Memory B cell (primary cell): ENCODE data around the gene GALP.
"Not testable (repeated sequence)": the region's sequence is repeated elsewhere in the genome, so short reads cannot be mapped to it uniquely, and the experiment has no call there.

ENCODE experiments used
- ATAC-seq: fragments of 150-1000 bp; cut with Tn5 transposase; 2 replicates; pipeline ENCODE4 v1.10.0; 2021; ENCODE audit warnings: low read depth, mild to moderate bottlenecking, moderate library complexity
- DNase-seq, 2 donors: peaks; one replicate each; pipeline ENCODE4 v3.0.0; 2022; ENCODE audit warnings: low spot score in 2 of 2
- H3K27ac Mint-ChIP-seq: one replicate; pipeline ENCODE4 v1.8.0; 2022; ENCODE audit warnings: mild to moderate bottlenecking, moderate library complexity, mixed read lengths
- H3K27me3 Mint-ChIP-seq: one replicate; pipeline ENCODE4 v1.8.0; 2022; ENCODE audit warnings: mixed read lengths
- H3K36me3 Mint-ChIP-seq: one replicate; pipeline ENCODE4 v1.8.0; 2022; ENCODE audit warnings: mild to moderate bottlenecking, mixed read lengths
- H3K4me1 Mint-ChIP-seq: one replicate; pipeline ENCODE4 v1.8.0; 2022; ENCODE audit warnings: mixed read lengths
- H3K4me3 Mint-ChIP-seq: one replicate; pipeline ENCODE4 v1.8.0; 2022; ENCODE audit warnings: mild to moderate bottlenecking, moderate library complexity, mixed read lengths
- H3K9me3 Mint-ChIP-seq: one replicate; pipeline ENCODE4 v1.8.0; 2022; ENCODE audit warnings: mixed read lengths

The GALP gene

DNA sequence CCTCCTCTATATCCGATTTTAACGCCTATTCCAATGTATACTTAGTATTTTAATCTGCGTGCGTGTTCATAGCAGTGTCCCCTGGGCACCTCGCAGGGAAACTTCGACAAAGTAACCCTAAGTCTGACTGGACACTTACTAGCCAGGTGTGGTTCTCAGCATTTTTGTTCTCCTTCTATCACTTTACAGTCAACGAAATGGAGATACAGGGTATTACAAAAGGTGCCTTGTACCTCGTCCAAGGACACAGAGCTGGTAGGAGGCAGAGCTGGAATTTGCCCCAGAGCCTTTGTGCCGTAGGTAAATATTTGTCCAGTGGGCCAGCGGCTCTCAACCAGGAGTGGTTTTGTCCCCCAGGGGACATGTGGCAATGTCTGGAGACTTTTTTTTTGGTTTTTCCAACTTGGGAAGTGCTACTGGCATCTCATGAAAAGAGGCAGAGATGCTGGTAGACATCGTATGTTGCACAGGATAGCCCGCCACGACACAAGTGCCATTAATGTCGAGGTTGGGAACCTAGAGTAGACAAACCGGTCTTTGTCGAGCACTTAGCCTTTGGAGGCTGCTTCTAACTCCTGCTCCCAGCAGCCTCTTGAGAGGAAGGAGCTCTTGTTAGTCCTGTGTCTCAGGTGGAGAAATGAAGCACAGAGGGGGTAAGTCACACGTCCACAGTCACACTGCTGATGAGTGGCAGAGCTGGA, 33.6 kb upstream of the GALP start:
- Mint-ChIP-seq H3K27me3 (no peaks in the 10 kb centered on the region), H3K27ac (peak overlapping the region; percentile 91), H3K36me3 (no peaks in the 10 kb centered on the region), H3K4me3 (peak overlapping the region; percentile 92), H3K4me1 (peaks cover 26% of the 10 kb centered on the region), H3K9me3 (no peaks in the 10 kb centered on the region)
- ATAC-seq (no peak), DNase-seq (no peak)

- Mint-ChIP-seq H3K36me3 (peaks cover 1% of the 10 kb centered on the region), H3K9me3 (no peaks in the 10 kb centered on the region), H3K27ac (peak overlapping the region; percentile 64), H3K4me1 (peaks cover 26% of the 10 kb centered on the region), H3K27me3 (no peaks in the 10 kb centered on the region), H3K4me3 (no peak overlapping the region)
- no peak for DNase-seq
- ATAC-seq, result no peak
Observed at GRCh38 chr19:56142897-56143434, 32.8 kb upstream of the GALP start.

GRCh38 chr19:56144376-56144775, 31.4 kb upstream of the GALP start:
- Mint-ChIP-seq H3K27ac (no peak overlapping the region), H3K4me1 (peaks cover 26% of the 10 kb centered on the region), H3K4me3 (no peak overlapping the region), H3K36me3 (peaks cover 12% of the 10 kb centered on the region), H3K9me3 (no peaks in the 10 kb centered on the region), H3K27me3 (no peaks in the 10 kb centered on the region)
- ATAC-seq, result no peak
- DNase-seq, result no peak

- Mint-ChIP-seq H3K27me3 (no peaks in the 10 kb centered on the region), H3K4me3 (no peak overlapping the region), H3K4me1 (peaks cover 23% of the 10 kb centered on the region), H3K27ac (no peak overlapping the region), H3K9me3 (no peaks in the 10 kb centered on the region), H3K36me3 (peaks cover 15% of the 10 kb centered on the region)
- DNase-seq, result no peak
- no peak for ATAC-seq
Observed at GRCh38 chr19:56144831-56145230, 31.0 kb upstream of the GALP start.

DNA sequence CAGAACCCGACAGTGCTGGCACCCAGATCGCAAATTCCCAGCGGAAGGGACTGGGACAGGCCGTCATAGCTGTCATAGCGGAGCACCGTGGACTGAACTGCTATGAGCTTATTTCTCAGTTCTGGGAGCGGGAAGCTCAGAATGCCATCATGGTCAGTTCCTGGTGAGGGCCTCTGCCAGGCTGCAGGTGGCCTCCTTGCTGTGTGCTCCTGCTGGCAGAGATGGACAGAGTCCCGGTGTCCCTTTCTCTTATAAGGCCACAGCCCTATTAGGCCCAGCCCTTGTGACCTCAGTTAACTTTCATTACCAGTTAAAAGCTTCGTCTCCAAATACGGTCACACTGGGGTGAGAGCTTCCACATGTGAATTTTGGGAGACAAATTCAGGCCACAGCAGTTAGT, 30.1 kb upstream of the GALP start:
- H3K27ac Mint-ChIP-seq, result no peak overlapping the region
- no peaks in the 10 kb centered on the region for H3K27me3 Mint-ChIP-seq
- peaks cover 18% of the 10 kb centered on the region for H3K4me1 Mint-ChIP-seq
- DNase-seq, result no peak
- no peak for ATAC-seq
- peaks cover 19% of the 10 kb centered on the region for H3K36me3 Mint-ChIP-seq
- H3K4me3 Mint-ChIP-seq, result no peak overlapping the region
- no peaks in the 10 kb centered on the region for H3K9me3 Mint-ChIP-seq

GRCh38 chr19:56146904-56147303, 28.9 kb upstream of the GALP start:
- no peaks in the 10 kb centered on the region for H3K9me3 Mint-ChIP-seq
- no peak for DNase-seq
- no peaks in the 10 kb centered on the region for H3K27me3 Mint-ChIP-seq
- H3K27ac Mint-ChIP-seq, result no peak overlapping the region
- no peak overlapping the region for H3K4me3 Mint-ChIP-seq
- no peak for ATAC-seq
- H3K4me1 Mint-ChIP-seq, result peaks cover 11% of the 10 kb centered on the region
- peaks cover 19% of the 10 kb centered on the region for H3K36me3 Mint-ChIP-seq

DNA sequence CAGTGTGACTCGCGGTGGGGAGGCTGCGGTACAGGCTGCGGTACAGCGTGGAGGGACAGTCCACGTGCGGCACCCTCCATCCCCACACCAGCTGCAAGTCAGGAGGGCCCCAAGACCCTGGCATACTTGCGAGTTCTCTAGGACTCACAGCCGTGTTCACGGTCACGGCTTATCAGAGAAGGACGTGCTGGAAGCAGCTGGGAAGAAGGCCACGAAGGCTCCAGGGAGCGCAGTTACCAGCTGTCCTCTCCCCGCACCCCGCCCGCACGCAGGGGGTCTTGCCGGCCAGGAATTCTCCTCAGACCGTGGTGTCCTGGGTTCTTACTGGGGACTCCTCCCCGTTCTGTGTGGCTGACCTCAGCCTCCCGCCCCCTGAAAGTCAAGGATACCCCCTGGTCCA, 28.5 kb upstream of the GALP start:
- DNase-seq (no peak), ATAC-seq (no peak)
- Mint-ChIP-seq H3K9me3 (no peaks in the 10 kb centered on the region), H3K4me1 (peaks cover 9% of the 10 kb centered on the region), H3K36me3 (peaks cover 19% of the 10 kb centered on the region), H3K4me3 (no peak overlapping the region), H3K27ac (no peak overlapping the region), H3K27me3 (no peaks in the 10 kb centered on the region)

DNA sequence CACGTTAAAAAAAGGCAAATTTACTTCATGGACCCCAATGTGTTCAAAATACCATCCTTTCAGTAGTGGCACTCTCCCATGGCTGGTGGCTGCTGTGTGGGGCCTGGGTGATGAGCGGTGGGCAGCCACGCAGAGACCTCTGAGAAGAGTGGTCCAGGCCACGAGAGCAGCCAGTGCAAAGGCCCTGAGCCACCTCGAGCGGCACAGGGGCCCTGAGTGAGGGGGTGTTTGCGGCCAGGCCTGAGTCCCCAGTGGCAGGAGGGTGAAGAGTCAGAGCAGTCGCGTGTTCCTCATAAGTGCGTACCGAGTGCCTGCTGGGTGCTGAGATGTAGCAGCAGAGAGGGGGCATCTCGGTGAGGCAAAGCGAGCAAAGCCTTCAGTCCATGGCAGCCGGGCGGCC, 27.7 kb upstream of the GALP start:
- Mint-ChIP-seq H3K27ac (no peak overlapping the region), H3K9me3 (no peaks in the 10 kb centered on the region), H3K4me1 (peaks cover 6% of the 10 kb centered on the region), H3K36me3 (peaks cover 19% of the 10 kb centered on the region), H3K27me3 (no peaks in the 10 kb centered on the region), H3K4me3 (no peak overlapping the region)
- DNase-seq (no peak), ATAC-seq (no peak)

DNA sequence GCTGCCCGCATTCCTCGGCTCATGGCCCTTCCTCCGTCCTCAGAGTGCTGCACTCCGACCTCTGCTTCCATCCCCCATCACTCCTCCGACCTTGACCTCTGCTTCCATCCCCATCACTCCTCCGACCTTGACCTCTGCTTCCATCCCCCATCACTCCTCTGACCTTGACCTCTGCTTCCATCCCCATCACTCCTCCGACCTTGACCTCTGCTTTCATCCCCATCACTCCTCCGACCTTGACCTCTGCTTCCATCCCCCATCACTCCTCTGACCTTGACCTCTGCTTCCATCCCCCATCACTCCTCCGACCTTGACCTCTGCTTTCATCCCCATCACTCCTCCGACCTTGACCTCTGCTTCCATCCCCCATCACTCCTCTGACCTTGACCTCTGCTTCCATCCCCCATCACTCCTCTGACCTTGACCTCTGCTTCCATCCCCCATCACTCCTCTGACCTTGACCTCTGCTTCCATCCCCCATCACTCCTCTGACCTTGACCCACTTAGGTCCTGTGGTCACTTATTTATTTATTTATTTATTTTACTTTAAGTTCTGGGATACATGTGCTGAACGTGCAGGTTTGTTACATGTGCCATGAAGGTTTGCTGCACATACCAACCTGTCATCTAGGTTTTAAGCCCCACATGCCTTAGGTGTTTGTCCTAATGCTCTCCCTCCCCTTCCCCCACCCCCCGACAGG, 26.7 kb upstream of the GALP start:
- peaks cover 24% of the 10 kb centered on the region for H3K36me3 Mint-ChIP-seq
- not testable (repeated sequence) for H3K27me3 Mint-ChIP-seq, H3K27ac Mint-ChIP-seq, H3K4me1 Mint-ChIP-seq, H3K4me3 Mint-ChIP-seq, ATAC-seq, DNase-seq, H3K9me3 Mint-ChIP-seq

- ATAC-seq (no peak), DNase-seq (no peak)
- no peaks in the 10 kb centered on the region for H3K4me1 Mint-ChIP-seq
- H3K4me3 Mint-ChIP-seq, result no peak overlapping the region
- no peaks in the 10 kb centered on the region for H3K9me3 Mint-ChIP-seq
- H3K27me3 Mint-ChIP-seq, result no peaks in the 10 kb centered on the region
- H3K36me3 Mint-ChIP-seq, result peaks cover 24% of the 10 kb centered on the region
- H3K27ac Mint-ChIP-seq, result no peak overlapping the region
Observed at GRCh38 chr19:56149656-56150038, 26.2 kb upstream of the GALP start.

DNA sequence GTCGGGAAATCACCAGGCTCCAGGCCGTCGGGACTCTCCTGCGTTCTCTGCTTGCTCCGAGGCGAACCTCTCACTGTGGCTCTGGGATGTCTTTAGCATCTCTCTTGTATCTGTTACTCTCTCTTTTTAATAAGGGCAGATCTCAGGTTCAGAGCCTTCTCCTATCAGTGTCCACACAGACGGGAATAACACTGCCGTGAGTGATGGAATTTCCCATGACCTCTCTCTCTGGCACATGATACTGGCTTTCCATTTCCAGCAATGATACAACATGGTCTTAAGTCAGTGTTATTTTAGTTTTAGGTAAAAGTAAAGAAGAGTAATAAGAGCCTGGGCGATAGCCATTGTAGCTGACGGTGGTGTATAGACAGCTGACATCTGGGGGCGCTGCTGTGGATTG, 25.4 kb upstream of the GALP start:
- no peak for ATAC-seq
- Mint-ChIP-seq H3K36me3 (peaks cover 24% of the 10 kb centered on the region), H3K4me3 (no peak overlapping the region)

DNA sequence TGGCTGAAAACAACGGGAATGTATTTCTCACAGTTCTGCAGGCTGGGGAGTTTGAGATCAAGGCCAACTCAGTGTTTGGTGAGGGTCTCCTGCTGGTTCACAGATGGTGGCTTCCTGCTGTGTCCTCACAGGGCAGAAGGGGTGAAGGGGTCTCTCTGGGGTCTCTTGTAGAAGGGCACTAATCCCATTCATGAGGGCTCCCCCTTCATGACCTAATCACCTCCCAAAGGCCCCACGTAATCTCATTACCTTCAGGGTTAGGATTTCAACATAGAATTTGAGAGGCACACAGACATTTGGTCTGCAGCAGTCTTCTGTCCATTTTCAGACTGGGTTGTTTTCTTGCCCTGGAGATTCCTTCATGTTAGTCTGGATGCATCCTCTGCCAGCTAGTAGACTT, 23.2 kb upstream of the GALP start:
- DNase-seq (no peak), ATAC-seq (no peak)
- Mint-ChIP-seq H3K36me3 (peaks cover 24% of the 10 kb centered on the region), H3K27me3 (no peaks in the 10 kb centered on the region), H3K9me3 (no peaks in the 10 kb centered on the region), H3K4me1 (no peaks in the 10 kb centered on the region), H3K4me3 (no peak overlapping the region), H3K27ac (no peak overlapping the region)

More for the DNA sequence above, 25.4 kb upstream of the GALP start:
- DNase-seq, result no peak
- no peaks in the 10 kb centered on the region for H3K4me1 Mint-ChIP-seq
- H3K9me3 Mint-ChIP-seq, result no peaks in the 10 kb centered on the region
- H3K27me3 Mint-ChIP-seq, result no peaks in the 10 kb centered on the region
- no peak overlapping the region for H3K27ac Mint-ChIP-seq

DNA sequence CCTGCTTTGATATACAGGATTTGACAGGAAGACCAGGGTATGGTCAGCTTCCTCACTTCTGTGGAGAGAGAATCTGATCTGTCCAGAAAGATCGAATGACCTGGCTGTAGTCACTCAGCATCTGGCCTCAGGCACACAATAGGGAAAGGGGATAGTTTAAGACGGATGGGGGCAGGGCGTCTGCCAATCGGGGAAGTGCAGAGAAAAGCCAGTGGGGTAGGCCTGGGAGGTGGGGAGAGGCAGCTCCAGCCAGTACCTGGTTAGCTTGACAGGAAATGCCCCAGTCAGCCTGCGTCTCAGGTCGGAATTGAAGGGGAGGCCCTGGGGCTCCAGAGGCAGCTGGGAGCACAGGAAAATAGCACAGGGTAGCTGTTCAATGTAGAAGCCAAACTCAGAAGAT, 22.3 kb upstream of the GALP start:
- Mint-ChIP-seq H3K27me3 (no peaks in the 10 kb centered on the region), H3K4me3 (no peak overlapping the region), H3K36me3 (peaks cover 22% of the 10 kb centered on the region), H3K4me1 (no peaks in the 10 kb centered on the region), H3K27ac (peak overlapping the region; percentile 25), H3K9me3 (no peaks in the 10 kb centered on the region)
- DNase-seq, result no peak
- no peak for ATAC-seq

DNA sequence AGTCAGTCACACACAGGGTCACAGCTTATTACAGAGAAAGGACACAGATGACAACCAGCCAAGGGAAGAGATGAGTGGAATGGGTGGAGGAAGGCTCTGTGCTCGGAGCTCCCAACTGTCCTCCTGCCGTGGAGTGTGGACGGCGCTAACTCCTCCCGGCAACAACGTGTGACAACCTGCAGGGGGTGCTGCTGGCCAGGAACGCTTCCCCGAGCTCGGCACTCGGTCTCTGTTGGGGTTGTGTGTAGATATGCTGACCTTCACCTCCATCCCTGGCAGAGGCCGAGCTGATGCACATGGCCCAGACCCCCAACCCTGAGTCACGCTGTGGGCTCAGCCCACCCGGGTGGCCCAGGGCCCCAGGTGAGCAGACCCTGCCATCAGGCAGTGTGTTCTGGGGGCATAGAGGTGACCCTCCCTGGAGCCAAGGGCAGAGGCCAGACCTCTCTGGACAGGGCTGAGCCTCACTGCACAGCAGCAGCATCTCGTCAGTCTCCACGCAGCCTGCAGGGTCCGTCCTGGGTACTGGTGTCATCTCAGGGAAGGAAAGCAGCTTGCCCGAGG, 20.6 kb upstream of the GALP start:
- Mint-ChIP-seq H3K9me3 (peaks cover 3% of the 10 kb centered on the region), H3K4me3 (no peak overlapping the region), H3K36me3 (peaks cover 20% of the 10 kb centered on the region), H3K27ac (no peak overlapping the region), H3K4me1 (peaks cover 6% of the 10 kb centered on the region), H3K27me3 (no peaks in the 10 kb centered on the region)
- DNase-seq (no peak), ATAC-seq (no peak)
